OCI-LY1 (cell line): ENCODE data around the gene PRKCH.

ENCODE experiments used
- H2AFZ ChIP-seq: fragments of 200-600 bp; sonication (generic), shearing (Covaris generic); 2 replicates; pipeline ENCODE4 v1.6.0; 2014; ENCODE audit warnings: antibody characterized with exemption, mild to moderate bottlenecking, low read length
- H3F3A ChIP-seq: fragments of 200-600 bp; sonication (generic), shearing (Covaris generic); 2 replicates; pipeline ENCODE4 v1.6.0; 2014; ENCODE audit warnings: mild to moderate bottlenecking, antibody characterized with exemption, low read length, moderate library complexity; ENCODE audit not compliant: insufficient read depth
- H3K27ac ChIP-seq: fragments of 200-600 bp; sonication (generic); 2 replicates; pipeline ENCODE4 v1.5.1; 2014; ENCODE audit warnings: low read length, mixed run types, mild to moderate bottlenecking, low read depth; ENCODE audit not compliant: poor library complexity, severe bottlenecking
- H3K27me3 ChIP-seq: fragments of 200-600 bp; sonication (generic); 2 replicates; pipeline ENCODE4 v1.6.0; 2014; ENCODE audit warnings: antibody characterized with exemption, mild to moderate bottlenecking, low read length, moderate library complexity; ENCODE audit not compliant: insufficient read depth
- H3K36me3 ChIP-seq: fragments of 200-600 bp; sonication (generic); 2 replicates; pipeline ENCODE4 v1.6.1; 2014; ENCODE audit warnings: mild to moderate bottlenecking, antibody characterized with exemption, low read length, moderate library complexity, mixed read lengths; ENCODE audit not compliant: insufficient read depth
- H3K4me1 ChIP-seq: fragments of 200-600 bp; sonication (generic); 2 replicates; pipeline ENCODE4 v1.5.1; 2014; ENCODE audit warnings: mild to moderate bottlenecking, low read length, moderate library complexity; ENCODE audit not compliant: insufficient read depth, severe bottlenecking
- H3K4me2 ChIP-seq: fragments of 200-600 bp; sonication (generic), shearing (Covaris generic); 2 replicates; pipeline ENCODE4 v1.6.1; 2014; ENCODE audit warnings: low read length
- H3K4me3 ChIP-seq: fragments of 200-600 bp; sonication (generic); 2 replicates; pipeline ENCODE4 v1.5.1; 2014; ENCODE audit warnings: low read length, low read depth, mild to moderate bottlenecking, mixed read lengths; ENCODE audit not compliant: poor library complexity, severe bottlenecking
- H3K79me2 ChIP-seq: fragments of 200-600 bp; shearing (Covaris generic); 2 replicates; pipeline ENCODE4 v1.6.1; 2016; ENCODE audit warnings: mixed run types, low read length, mixed read lengths; ENCODE audit not compliant: insufficient read depth
- H3K9ac ChIP-seq: fragments of 200-600 bp; sonication (generic), shearing (Covaris generic); 2 replicates; pipeline ENCODE4 v1.6.1; 2014; ENCODE audit warnings: mild to moderate bottlenecking, low read length, mixed read lengths
- H3K9me2 ChIP-seq: fragments of 200-600 bp; sonication (generic), shearing (Covaris generic); 2 replicates; pipeline ENCODE4 v1.6.1; 2014; ENCODE audit warnings: low read depth, mild to moderate bottlenecking, low read length, mixed read lengths
- H3K9me3 ChIP-seq: fragments of 200-600 bp; shearing (Covaris generic); 2 replicates; pipeline ENCODE4 v1.6.1; 2014; ENCODE audit warnings: low read length, mixed read lengths
- H4K20me1 ChIP-seq: fragments of 200-600 bp; sonication (generic), shearing (Covaris generic); 2 replicates; pipeline ENCODE4 v1.6.0; 2016; ENCODE audit warnings: mild to moderate bottlenecking, low read length; ENCODE audit not compliant: insufficient read depth
- CTCF ChIP-seq: fragments of 200-600 bp; sonication (generic), shearing (Covaris generic); IDR thresholded peaks from 2 replicates; pipeline ENCODE4 v1.5.1; 2017; ENCODE audit warnings: mild to moderate bottlenecking, antibody characterized with exemption, low read length, moderate library complexity, mixed read lengths
- EZH2 ChIP-seq: fragments of 200-600 bp; sonication (generic), shearing (Covaris generic); IDR thresholded peaks from 2 replicates; pipeline ENCODE4 v1.8.0; 2017; ENCODE audit warnings: borderline replicate concordance, mixed run types, mild to moderate bottlenecking, antibody characterized with exemption, low read length, moderate library complexity, mixed read lengths

Gene PRKCH

GRCh38 chr14:61519106-61519505 is 197.7 kb downstream of the PRKCH start:
- H4K20me1 ChIP-seq = no peaks in the 10 kb centered on the region
- TF ChIP-seq CTCF (no peak), EZH2 (no peak)
- H3K4me2 ChIP-seq = no peak overlapping the region
- H3K9ac ChIP-seq = no peak overlapping the region
- H2AFZ ChIP-seq = no peak overlapping the region
- H3K9me3 ChIP-seq = no peaks in the 10 kb centered on the region
- no peaks in the 10 kb centered on the region for H3K27me3 ChIP-seq
- no peaks in the 10 kb centered on the region for H3K9me2 ChIP-seq
- no peaks in the 10 kb centered on the region for H3K79me2 ChIP-seq
- no peak overlapping the region for H3K27ac ChIP-seq
- no peaks in the 10 kb centered on the region for H3F3A ChIP-seq
- H3K4me1 ChIP-seq = peaks cover 16% of the 10 kb centered on the region
- H3K4me3 ChIP-seq = no peak overlapping the region
- H3K36me3 ChIP-seq = no peaks in the 10 kb centered on the region

- no peaks in the 10 kb centered on the region for H3K36me3 ChIP-seq
- H3K27me3 ChIP-seq = no peaks in the 10 kb centered on the region
- H3K4me3 ChIP-seq = no peak overlapping the region
- H3K79me2 ChIP-seq = no peaks in the 10 kb centered on the region
- H3K4me1 ChIP-seq = peaks cover 16% of the 10 kb centered on the region
- TF ChIP-seq CTCF (no peak), EZH2 (no peak)
- no peak overlapping the region for H3K4me2 ChIP-seq
- no peak overlapping the region for H2AFZ ChIP-seq
- no peaks in the 10 kb centered on the region for H4K20me1 ChIP-seq
- H3K27ac ChIP-seq = no peak overlapping the region
- H3K9me3 ChIP-seq = no peaks in the 10 kb centered on the region
- no peak overlapping the region for H3K9ac ChIP-seq
- no peaks in the 10 kb centered on the region for H3F3A ChIP-seq
- no peaks in the 10 kb centered on the region for H3K9me2 ChIP-seq
Observed at GRCh38 chr14:61519735-61520134, 198.4 kb downstream of the PRKCH start.

- Histone ChIP-seq H3K27me3 (no peaks in the 10 kb centered on the region), H3K79me2 (no peaks in the 10 kb centered on the region), H4K20me1 (no peaks in the 10 kb centered on the region), H3K9me2 (no peaks in the 10 kb centered on the region), H3K9me3 (no peaks in the 10 kb centered on the region), H3K4me3 (no peak overlapping the region), H3F3A (no peaks in the 10 kb centered on the region), H3K9ac (no peak overlapping the region), H3K4me2 (no peak overlapping the region), H3K4me1 (peaks cover 9% of the 10 kb centered on the region), H2AFZ (no peak overlapping the region), H3K36me3 (no peaks in the 10 kb centered on the region), H3K27ac (no peak overlapping the region)
- TF ChIP-seq EZH2 (no peak), CTCF (no peak)
Observed at GRCh38 chr14:61520576-61520975, 199.2 kb downstream of the PRKCH start.
